IMR-90 (cell line): ENCODE data around the gene CLEC2A. TPM values are rescaled to one million over a fixed set of nuclear protein-coding genes. Genes with fewer than 3 reads are reported as not detected.

Experiments
- ATAC-seq: fragments of 200-7000 bp; cut with Tn5 transposase; 2 replicates; pipeline ENCODE4 v1.9.1; 2020; ENCODE audit warnings: low read depth, mild to moderate bottlenecking, moderate library complexity
- BruUV-seq: library from RNA; stranded (reverse); fragments of 400-500 nt; replicated peaks from 2 replicates; lab custom pipeline; 2021; lab: Mats Ljungman, UMichigan
- CTCF ChIA-PET: fragments of 300-600 bp; formaldehyde crosslinking; extraction: SDS; loops from one replicate; lab custom pipeline; 2021; ENCODE audit warnings: antibody characterized with exemption; lab: Yijun Ruan, JAX
- POLR2A ChIA-PET: fragments of 300-600 bp; sonication (Branson Sonifier 250); formaldehyde crosslinking; loops from one replicate; lab custom pipeline; 2022; ENCODE audit warnings: antibody characterized with exemption; ENCODE audit not compliant: unreplicated experiment; lab: Charles Lee
- DNase-seq: peaks from one replicate; pipeline ENCODE4 v3.0.0; 2013
- H2AFZ ChIP-seq: replicated peaks from 2 replicates; pipeline ENCODE3; 2013; ENCODE audit warnings: low read length, mild to moderate bottlenecking; ENCODE audit not compliant: poor library complexity
- H2AK5ac ChIP-seq: 2 replicates; pipeline ENCODE4 v1.6.1; 2013; ENCODE audit warnings: low read depth, low read length, inconsistent platforms
- H2AK9ac ChIP-seq: replicated peaks from 2 replicates; pipeline ENCODE3; 2013; ENCODE audit warnings: mild to moderate bottlenecking, low read depth, low read length, moderate library complexity; ENCODE audit not compliant: poor library complexity
- H2BK120ac ChIP-seq: 2 replicates; pipeline ENCODE4 v1.6.1; 2013; ENCODE audit warnings: low read depth, low read length, inconsistent platforms
- H2BK15ac ChIP-seq: 3 replicates; pipeline ENCODE4 v1.6.1; 2013; ENCODE audit warnings: low read depth, low read length, inconsistent platforms
- H2BK20ac ChIP-seq: 2 replicates; pipeline ENCODE4 v1.6.1; 2013; ENCODE audit warnings: low read depth, mild to moderate bottlenecking, inconsistent platforms, low read length, moderate library complexity
- H2BK5ac ChIP-seq: 2 replicates; pipeline ENCODE4 v1.6.1; 2013; ENCODE audit warnings: mild to moderate bottlenecking, low read depth, low read length, inconsistent platforms; ENCODE audit not compliant: poor library complexity, severe bottlenecking
- H3K14ac ChIP-seq: replicated peaks from 2 replicates; pipeline ENCODE4 v1.6.1; 2013; ENCODE audit warnings: low read depth, low read length, inconsistent platforms
- H3K18ac ChIP-seq: 2 replicates; pipeline ENCODE4 v1.6.1; 2013; ENCODE audit warnings: low read depth, low read length, control low read depth
- H3K23ac ChIP-seq: 2 replicates; pipeline ENCODE4 v1.6.1; 2013; ENCODE audit warnings: low read depth, low read length, inconsistent platforms
- H3K27ac ChIP-seq: 2 replicates; pipeline ENCODE4 v1.5.1; 2013; ENCODE audit warnings: mild to moderate bottlenecking, control low read depth, low read length; ENCODE audit not compliant: insufficient read depth
- H3K27me3 ChIP-seq: 2 replicates; pipeline ENCODE4 v1.6.1; 2013; ENCODE audit warnings: low read length; ENCODE audit not compliant: control insufficient read depth, insufficient read depth
- H3K36me3 ChIP-seq: 2 replicates; pipeline ENCODE4 v1.6.1; 2013; ENCODE audit warnings: low read length, mixed read lengths; ENCODE audit not compliant: control insufficient read depth, insufficient read depth
- H3K4ac ChIP-seq: 2 replicates; pipeline ENCODE4 v1.6.1; 2013; ENCODE audit warnings: low read depth, low read length, inconsistent platforms
- H3K4me1 ChIP-seq: 2 replicates; pipeline ENCODE4 v1.6.1; 2013; ENCODE audit warnings: low read length, mixed read lengths; ENCODE audit not compliant: control insufficient read depth, insufficient read depth
- H3K4me2 ChIP-seq: 2 replicates; pipeline ENCODE4 v1.6.1; 2013; ENCODE audit warnings: low read depth, mild to moderate bottlenecking, control low read depth, low read length, moderate library complexity
- H3K4me3 ChIP-seq: 2 replicates; pipeline ENCODE4 v1.5.1; 2013; ENCODE audit warnings: low read depth, mild to moderate bottlenecking, control low read depth, low read length, moderate library complexity; ENCODE audit not compliant: insufficient read depth
- H3K56ac ChIP-seq: 2 replicates; pipeline ENCODE4 v1.6.1; 2013; ENCODE audit warnings: low read length, inconsistent platforms; ENCODE audit not compliant: insufficient read depth; ENCODE audit errors: extremely low read depth
- H3K79me1 ChIP-seq, 2 experiments: 2 replicates each; pipeline ENCODE4 v1.6.1; 2013; ENCODE audit warnings: low read length in 2 of 2, inconsistent platforms in 1 of 2, low read depth in 1 of 2
- H3K9ac ChIP-seq: 2 replicates; pipeline ENCODE4 v1.6.1; 2013; ENCODE audit warnings: low read depth, low read length, control low read depth
- H3K9me1 ChIP-seq: 2 replicates; pipeline ENCODE4 v1.6.1; 2013; ENCODE audit warnings: low read length, inconsistent platforms; ENCODE audit not compliant: insufficient read depth
- H3K9me3 ChIP-seq: 2 replicates; pipeline ENCODE4 v1.6.1; 2013; ENCODE audit warnings: low read length; ENCODE audit not compliant: control insufficient read depth, insufficient read depth
- H4K20me1 ChIP-seq: 2 replicates; pipeline ENCODE4 v1.6.1; 2013; ENCODE audit warnings: low read length, inconsistent platforms; ENCODE audit not compliant: insufficient read depth
- H4K5ac ChIP-seq: 2 replicates; pipeline ENCODE4 v1.6.1; 2013; ENCODE audit warnings: mild to moderate bottlenecking, low read depth, low read length, control low read depth
- H4K8ac ChIP-seq, 2 experiments: 2 replicates each; pipeline ENCODE4 v1.6.1; 2013; ENCODE audit warnings: low read depth in 2 of 2, low read length in 2 of 2, control low read depth in 1 of 2, inconsistent platforms in 1 of 2
- H4K91ac ChIP-seq: 2 replicates; pipeline ENCODE4 v1.6.1; 2013; ENCODE audit warnings: low read depth, low read length, inconsistent platforms; ENCODE audit not compliant: insufficient read depth
- BHLHE40 ChIP-seq: fragments of 150-350 bp; IDR thresholded peaks from 2 replicates; pipeline ENCODE4 v1.6.1; 2016; ENCODE audit warnings: mild to moderate bottlenecking, low read depth, low read length
- CEBPB ChIP-seq: IDR thresholded peaks from 2 replicates; pipeline ENCODE4 v1.6.1; 2012; ENCODE audit warnings: low read depth, low read length, improper control_type of control experiment
- CTCF ChIP-seq: conservative IDR thresholded peaks from 2 replicates; pipeline ENCODE4 v1.5.1; 2012; ENCODE audit warnings: mild to moderate bottlenecking, low read depth, low read length, improper control_type of control experiment
- MXI1 ChIP-seq: IDR thresholded peaks from 2 replicates; pipeline ENCODE4 v1.6.1; 2012; ENCODE audit warnings: low read depth, mild to moderate bottlenecking, low read length, moderate library complexity, borderline replicate concordance
- POLR2A ChIP-seq: IDR thresholded peaks from 2 replicates; pipeline ENCODE4 v1.6.1; 2012; ENCODE audit warnings: mild to moderate bottlenecking, low read depth, low read length
- RAD21 ChIP-seq: IDR thresholded peaks from 2 replicates; pipeline ENCODE4 v1.6.1; 2012; ENCODE audit warnings: low read length, improper control_type of control experiment
- RCOR1 ChIP-seq: IDR thresholded peaks from 2 replicates; pipeline ENCODE4 v1.6.1; 2012; ENCODE audit warnings: mild to moderate bottlenecking, low read length, improper control_type of control experiment; ENCODE audit not compliant: insufficient replicate concordance
- RFX5 ChIP-seq: IDR thresholded peaks from 2 replicates; pipeline ENCODE4 v1.8.0; 2012; ENCODE audit warnings: low read depth, mild to moderate bottlenecking, low read length, moderate library complexity
- SMC3 ChIP-seq: fragments of 150-350 bp; IDR thresholded peaks from 2 replicates; pipeline ENCODE4 v1.6.1; 2016; ENCODE audit warnings: low read depth, mild to moderate bottlenecking, antibody characterized with exemption, low read length, moderate library complexity
- WGBS, 2 experiments: methylation state at CpG; one replicate each; pipeline versions ENCODE4 v1.1.5 to v1.1.7; 2013; ENCODE audit warnings: missing lambda C conversion rate in 2 of 2; ENCODE audit not compliant: insufficient read length in 1 of 2; ENCODE audit errors: extremely low coverage in 2 of 2; 5-methylcytosine and 5-hydroxymethylcytosine counted together
- dilution Hi-C: fragments of 300-500 bp; cut with HindIII; formaldehyde crosslinking; loops from one replicate; pipeline ENCODE4 v1.14.3; 2018; ENCODE audit warnings: low sequenced_read_pairs; ENCODE audit not compliant: unreplicated experiment
- in situ Hi-C: fragments of 300-500 bp; cut with MboI; formaldehyde crosslinking; loops from 3 replicates; pipeline ENCODE4 v1.14.3; 2019; ENCODE audit warnings: low sequenced_read_pairs, inconsistent platforms, mixed read lengths
- intact Hi-C: fragments of 100-400 bp; cut with micrococcal nuclease; formaldehyde crosslinking; loops from 2 replicates; pipeline ENCODE4 v1.10.0; 2022
- polyA plus RNA-seq, 3 experiments: library from polyadenylated mRNA; depleted of rRNA; stranded (reverse); fragments of >200 nt; gene quantifications; 2 replicates each; pipeline ENCODE4 v1.2.3, GENCODE V29; 2012; ENCODE audit warnings: low replicate concordance in 1 of 3
- total RNA-seq: library from RNA; depleted of rRNA; stranded (reverse); fragments of >200 nt; gene quantifications from 2 replicates; pipeline ENCODE4 v1.2.3, GENCODE V29; 2012

The CLEC2A gene
- total and polyA plus RNA-seq, 2 of the 4 experiments (the other 2 are of a cell fraction) = not detected

DNA sequence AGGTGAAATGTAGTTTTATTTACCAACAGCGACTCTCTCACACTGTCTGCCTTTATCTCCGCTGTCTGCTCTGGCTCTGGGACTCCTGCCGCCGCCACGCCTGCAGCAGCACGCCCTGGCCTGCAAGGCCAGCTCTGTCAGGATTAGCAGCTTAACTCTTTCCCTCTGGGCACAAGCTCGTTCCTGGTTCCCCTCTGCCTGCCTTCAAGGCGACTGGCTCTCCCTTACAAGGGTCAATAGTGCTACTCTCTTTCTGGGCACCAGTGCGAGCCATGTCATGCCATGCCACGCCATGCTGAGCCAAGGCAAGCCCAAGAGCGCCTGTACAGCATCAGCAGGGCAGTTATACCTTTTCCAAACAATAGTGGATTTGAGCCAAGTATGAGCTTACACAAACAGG lies 59.4 kb downstream of the CLEC2A start:
- dilution Hi-C loops = no loop called here
- Histone ChIP-seq H3K9me1 (no peaks in the 10 kb centered on the region), H2AK5ac (no peak overlapping the region), H3K56ac (no peak overlapping the region), H4K20me1 (no peaks in the 10 kb centered on the region), H3K9me3 (no peaks in the 10 kb centered on the region), H3K27ac (no peak overlapping the region), H2BK20ac (no peak overlapping the region), H3K79me1 (no peaks in the 10 kb centered on the region), H4K91ac (no peak overlapping the region), H3K23ac (no peak overlapping the region), H4K8ac (no peak overlapping the region), H2AK9ac (no peak overlapping the region), H3K14ac (no peak overlapping the region), H3K4me3 (no peak overlapping the region), H3K4ac (no peak overlapping the region), H2BK15ac (no peak overlapping the region), H2BK120ac (no peak overlapping the region), H4K5ac (no peak overlapping the region), H3K4me2 (no peak overlapping the region), H3K27me3 (no peaks in the 10 kb centered on the region), H2AFZ (no peak overlapping the region), H3K9ac (no peak overlapping the region), H2BK5ac (no peak overlapping the region), H3K36me3 (no peaks in the 10 kb centered on the region), H3K4me1 (peaks cover 4% of the 10 kb centered on the region), H3K18ac (no peak overlapping the region)
- no peak for TF ChIP-seq MXI1
- no peak for TF ChIP-seq RFX5
- TF ChIP-seq CTCF = no peak
- no peak for TF ChIP-seq SMC3
- no peak for TF ChIP-seq CEBPB
- no peak for TF ChIP-seq POLR2A
- no peak for TF ChIP-seq BHLHE40
- no peak for TF ChIP-seq RAD21
- TF ChIP-seq RCOR1 = no peak
- ChIA-PET CTCF (interaction anchor here (0.6 to 1.1 kb wide), 2 partner anchors 52 to 122 kb away, joined by 3 to 4 read pairs; no protein-coding TSS in a partner anchor), POLR2A (no interaction called here)
- intact Hi-C loops = no loop called here
- 84% methylated on average over 6 of the region's 11 CpGs; no CpG with 5 or more reads in 1 of the 2 experiments for WGBS, 2 experiments
- in situ Hi-C loops = no loop called here
- no TSS peak for BruUV-seq
- DNase-seq = no peak
- no peak for ATAC-seq
